ENCODE measurements around the gene ADGRL2.

GRCh38 chr1:81820765-81821164 lies 20.0 kb downstream of the ADGRL2 start:
- TF ChIP-seq, protein P1, sequence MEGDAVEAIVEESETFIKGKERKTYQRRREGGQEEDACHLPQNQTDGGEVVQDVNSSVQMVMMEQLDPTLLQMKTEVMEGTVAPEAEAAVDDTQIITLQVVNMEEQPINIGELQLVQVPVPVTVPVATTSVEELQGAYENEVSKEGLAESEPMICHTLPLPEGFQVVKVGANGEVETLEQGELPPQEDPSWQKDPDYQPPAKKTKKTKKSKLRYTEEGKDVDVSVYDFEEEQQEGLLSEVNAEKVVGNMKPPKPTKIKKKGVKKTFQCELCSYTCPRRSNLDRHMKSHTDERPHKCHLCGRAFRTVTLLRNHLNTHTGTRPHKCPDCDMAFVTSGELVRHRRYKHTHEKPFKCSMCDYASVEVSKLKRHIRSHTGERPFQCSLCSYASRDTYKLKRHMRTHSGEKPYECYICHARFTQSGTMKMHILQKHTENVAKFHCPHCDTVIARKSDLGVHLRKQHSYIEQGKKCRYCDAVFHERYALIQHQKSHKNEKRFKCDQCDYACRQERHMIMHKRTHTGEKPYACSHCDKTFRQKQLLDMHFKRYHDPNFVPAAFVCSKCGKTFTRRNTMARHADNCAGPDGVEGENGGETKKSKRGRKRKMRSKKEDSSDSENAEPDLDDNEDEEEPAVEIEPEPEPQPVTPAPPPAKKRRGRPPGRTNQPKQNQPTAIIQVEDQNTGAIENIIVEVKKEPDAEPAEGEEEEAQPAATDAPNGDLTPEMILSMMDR (IDR thresholded peaks at IDR 0.05 in 8 of 11, conservative IDR thresholded peaks at IDR 0.05 in 3 of 11) = no peak
- no peak for TF ChIP-seq POLR2A (IDR thresholded peaks at IDR 0.05)
